Heart left ventricle (tissue), 13 donors: Measurements from ENCODE around the gene LAGE3.

Experiments used
- POLR2A ChIP-seq, 2 donors: fragments of 450-650 bp; IDR thresholded peaks; one replicate each; pipeline ENCODE4 v1.6.1; 2017; ENCODE audit warnings: antibody characterized with exemption in 2 of 2, mild to moderate bottlenecking in 2 of 2, moderate library complexity in 2 of 2
- TF ChIP-seq, protein P1 (sequence below), 12 donors: fragments of 200-600 bp; sonication (generic) in 4 of 12; IDR thresholded peaks; one replicate each; pipeline versions ENCODE4 v1.5.0 to v1.8.0; 2018 to 2022; ENCODE audit warnings: antibody characterized with exemption in 12 of 12, mild to moderate bottlenecking in 5 of 12
- donor health status: ischemic (EF 13 %, LVEDD 7.1; RV severe dilation, severe dysfunction).
- donor health status: DM: no; HTN: yes; CAD: no.
- donor health status: DM: no; HTN: no; CAD: no.
- donor health status: ischemic (EF 25% LVEDD 6.9; RV normal size, moderate dysfunction).
- donor health status: ischemic (EF 25% LVEDD 5.7; RV mildly dilated, moderate dysfunction).
- donor health status: ischemic (EF 35%, LVEDD 5.7; RV mildly dilated, moderate dysfunction).
- donor health status: nonischemic (EF 11% LVEDD 7.7; RV severe dilation, severe dysfunction).
- donor health status: DM: yes; HTN: yes; CAD: no.
- donor health status: PGD.
- donor health status: ischemic (EF 29% LVEDD 5.4; RV normal size, mild dysfunction).
- donor health status: nonischemic (EF 23%, LVEDD 6.1; RV moderate dilation, normal function).

DNA sequence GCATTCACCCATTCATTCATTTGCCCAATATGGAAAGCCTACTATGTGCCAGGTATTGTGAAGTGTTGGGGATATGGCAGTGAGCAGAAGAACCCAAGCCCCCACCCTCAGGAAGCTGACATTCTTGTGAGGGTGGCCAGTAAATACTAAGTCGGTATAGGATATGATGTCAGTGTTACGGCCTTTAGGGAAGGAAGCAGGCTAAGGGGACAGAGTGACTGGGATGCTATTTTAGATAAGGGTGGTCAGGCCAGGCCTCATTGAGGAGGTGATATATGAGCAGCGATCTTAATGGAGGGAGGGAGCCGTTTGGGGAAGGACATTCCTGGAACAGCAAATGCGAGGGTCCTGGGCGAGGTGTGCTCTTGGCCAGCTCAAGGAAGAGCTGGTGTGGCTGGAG is 48.6 kb downstream of the LAGE3 start:
- TF ChIP-seq, protein P1, sequence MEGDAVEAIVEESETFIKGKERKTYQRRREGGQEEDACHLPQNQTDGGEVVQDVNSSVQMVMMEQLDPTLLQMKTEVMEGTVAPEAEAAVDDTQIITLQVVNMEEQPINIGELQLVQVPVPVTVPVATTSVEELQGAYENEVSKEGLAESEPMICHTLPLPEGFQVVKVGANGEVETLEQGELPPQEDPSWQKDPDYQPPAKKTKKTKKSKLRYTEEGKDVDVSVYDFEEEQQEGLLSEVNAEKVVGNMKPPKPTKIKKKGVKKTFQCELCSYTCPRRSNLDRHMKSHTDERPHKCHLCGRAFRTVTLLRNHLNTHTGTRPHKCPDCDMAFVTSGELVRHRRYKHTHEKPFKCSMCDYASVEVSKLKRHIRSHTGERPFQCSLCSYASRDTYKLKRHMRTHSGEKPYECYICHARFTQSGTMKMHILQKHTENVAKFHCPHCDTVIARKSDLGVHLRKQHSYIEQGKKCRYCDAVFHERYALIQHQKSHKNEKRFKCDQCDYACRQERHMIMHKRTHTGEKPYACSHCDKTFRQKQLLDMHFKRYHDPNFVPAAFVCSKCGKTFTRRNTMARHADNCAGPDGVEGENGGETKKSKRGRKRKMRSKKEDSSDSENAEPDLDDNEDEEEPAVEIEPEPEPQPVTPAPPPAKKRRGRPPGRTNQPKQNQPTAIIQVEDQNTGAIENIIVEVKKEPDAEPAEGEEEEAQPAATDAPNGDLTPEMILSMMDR (IDR thresholded peaks at IDR 0.05), result no peak
- no peak for TF ChIP-seq POLR2A (IDR thresholded peaks at IDR 0.05)
